GM10266 (cell line): ENCODE measurements around the gene LY6G5B.

Experiments
- DNase-seq: peaks from one replicate; pipeline ENCODE4 v3.0.0; 2012; ENCODE audit errors: extremely low spot score
- CTCF ChIP-seq: IDR thresholded peaks from 2 replicates; pipeline ENCODE4 v1.5.1; 2012; ENCODE audit warnings: mild to moderate bottlenecking, low read depth; ENCODE audit not compliant: control insufficient read depth, insufficient read depth; ENCODE audit errors: missing control alignments

LY6G5B gene

GRCh38 chr6:31626952-31627351 lies 42.8 kb upstream of the LY6G5B start:
- TF ChIP-seq CTCF: no peak
- no peak for DNase-seq

- DNase-seq: no peak
- TF ChIP-seq CTCF: no peak
These were observed 42.0 kb upstream of the LY6G5B start for GRCh38 chr6:31627690-31628287.

DNA sequence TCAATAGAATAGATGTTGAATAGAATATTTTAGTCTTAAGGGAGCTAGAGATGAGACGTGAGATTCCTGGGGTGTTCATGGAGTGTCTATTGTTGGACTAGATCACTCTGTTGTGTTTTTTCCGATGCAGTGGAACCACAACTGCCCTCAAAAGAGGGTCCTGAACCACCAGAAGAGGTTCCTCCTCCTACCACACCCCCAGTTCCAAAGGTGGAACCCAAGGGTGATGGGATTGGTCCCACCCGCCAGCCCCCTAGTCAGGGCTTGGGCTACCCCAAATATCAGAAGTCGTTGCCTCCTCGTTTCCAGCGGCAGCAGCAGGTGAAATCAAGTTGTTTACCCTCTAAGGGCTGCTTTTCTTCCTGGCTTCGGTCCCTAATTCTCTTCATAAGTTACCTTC lies 40.8 kb upstream of the LY6G5B start:
- no peak for TF ChIP-seq CTCF
- no peak for DNase-seq

DNA sequence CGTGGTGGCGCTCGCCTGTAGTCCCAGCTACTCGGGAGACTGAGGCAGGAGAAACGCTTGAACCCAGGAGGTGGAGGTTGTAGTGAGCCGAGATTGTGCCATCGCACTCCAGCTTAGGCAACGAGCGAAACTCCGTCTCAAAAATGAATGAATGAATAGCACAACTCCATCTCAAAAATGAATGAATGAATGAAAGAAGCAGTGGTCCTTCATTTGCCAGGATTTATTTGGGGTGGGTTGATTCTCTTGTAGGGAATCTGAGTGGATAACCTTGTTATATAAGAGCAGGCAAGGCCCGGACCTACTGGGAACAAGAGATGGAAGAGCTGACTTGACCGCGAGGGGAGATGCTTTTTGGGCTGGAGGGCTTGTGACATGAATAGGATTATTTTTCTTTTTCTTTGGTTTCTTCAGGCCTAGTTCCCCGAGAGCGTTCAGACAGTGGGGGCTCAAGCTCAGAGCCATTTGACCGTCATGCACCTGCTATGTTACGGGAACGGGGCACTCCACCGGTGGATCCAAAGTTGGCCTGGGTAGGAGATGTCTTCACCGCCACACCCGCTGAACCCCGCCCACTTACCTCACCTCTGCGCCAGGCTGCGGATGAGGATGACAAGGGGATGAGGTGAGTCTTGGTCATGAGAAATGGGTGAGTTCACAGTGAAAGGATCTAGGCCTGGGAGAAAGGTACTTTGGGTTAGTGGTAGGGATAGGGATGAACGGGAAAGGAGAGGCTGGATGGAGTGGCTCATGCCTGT lies 39.4 kb upstream of the LY6G5B start:
- no peak for DNase-seq
- no peak for TF ChIP-seq CTCF

DNA sequence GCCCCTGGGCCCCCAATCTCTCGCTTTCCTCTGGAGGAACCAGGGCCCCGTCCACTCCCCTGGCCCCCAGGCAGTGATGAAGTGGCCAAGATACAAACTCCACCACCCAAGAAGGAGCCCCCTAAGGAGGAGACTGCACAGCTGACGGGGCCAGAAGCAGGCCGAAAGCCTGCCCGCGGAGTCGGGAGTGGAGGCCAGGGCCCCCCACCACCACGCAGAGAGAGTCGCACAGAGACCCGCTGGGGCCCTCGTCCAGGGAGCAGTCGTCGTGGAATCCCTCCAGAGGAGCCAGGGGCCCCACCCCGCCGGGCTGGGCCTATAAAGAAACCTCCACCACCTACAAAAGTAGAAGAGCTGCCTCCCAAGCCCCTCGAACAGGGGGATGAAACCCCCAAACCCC lies 38.6 kb upstream of the LY6G5B start:
- no peak for TF ChIP-seq CTCF
- no peak for DNase-seq

GRCh38 chr6:31631681-31632278 lies 38.0 kb upstream of the LY6G5B start:
- no peak for TF ChIP-seq CTCF

DNA sequence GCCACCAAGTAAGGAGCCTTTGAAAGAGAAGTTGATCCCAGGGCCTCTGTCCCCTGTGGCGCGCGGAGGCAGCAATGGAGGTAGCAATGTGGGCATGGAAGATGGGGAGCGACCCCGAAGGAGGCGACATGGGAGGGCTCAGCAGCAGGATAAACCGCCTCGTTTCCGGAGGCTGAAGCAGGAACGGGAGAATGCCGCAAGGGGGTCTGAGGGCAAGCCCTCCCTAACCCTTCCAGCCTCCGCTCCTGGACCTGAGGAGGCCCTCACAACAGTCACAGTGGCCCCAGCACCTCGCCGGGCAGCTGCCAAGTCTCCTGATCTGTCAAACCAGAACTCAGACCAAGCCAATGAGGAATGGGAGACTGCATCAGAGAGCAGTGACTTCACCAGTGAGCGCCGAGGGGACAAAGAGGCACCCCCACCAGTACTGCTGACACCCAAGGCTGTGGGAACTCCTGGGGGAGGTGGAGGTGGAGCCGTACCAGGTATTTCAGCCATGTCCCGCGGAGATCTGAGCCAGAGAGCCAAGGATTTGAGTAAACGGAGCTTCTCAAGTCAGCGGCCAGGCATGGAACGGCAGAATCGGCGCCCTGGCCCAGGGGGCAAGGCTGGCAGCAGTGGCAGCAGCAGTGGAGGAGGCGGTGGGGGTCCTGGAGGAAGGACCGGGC lies 37.4 kb upstream of the LY6G5B start:
- TF ChIP-seq CTCF: no peak
- no peak for DNase-seq

More at GRCh38 chr6:31631681-31632278, 38.0 kb upstream of the LY6G5B start:
- DNase-seq: no peak
